Hepatocyte (in vitro differentiated cells): ENCODE results near the gene EMX1. TPM values are rescaled to one million over a fixed set of nuclear protein-coding genes. Genes with fewer than 3 reads are reported as not detected.

ENCODE experiments used
- DNase-seq: peaks from one replicate; pipeline ENCODE4 v3.0.0-alpha.2; 2016; ENCODE audit warnings: low spot score
- H2AFZ ChIP-seq: fragments of 200-600 bp; sonication (generic); 2 replicates; pipeline ENCODE4 v1.6.0; 2016; ENCODE audit warnings: antibody characterized with exemption, mild to moderate bottlenecking
- H3K27ac ChIP-seq: fragments of 200-600 bp; sonication (generic); 2 replicates; pipeline ENCODE4 v1.5.1; 2016; ENCODE audit warnings: mild to moderate bottlenecking
- H3K27me3 ChIP-seq: fragments of 200-600 bp; sonication (generic); 2 replicates; pipeline ENCODE4 v1.6.1; 2016
- H3K36me3 ChIP-seq: fragments of 200-600 bp; sonication (generic); replicated peaks from 2 replicates; pipeline ENCODE4 v1.5.1; 2016; ENCODE audit warnings: low read depth; ENCODE audit not compliant: insufficient read depth
- H3K4me1 ChIP-seq: fragments of 200-600 bp; sonication (generic); 2 replicates; pipeline ENCODE4 v1.5.1; 2016; ENCODE audit warnings: mild to moderate bottlenecking, moderate library complexity; ENCODE audit not compliant: insufficient read depth
- H3K4me2 ChIP-seq: fragments of 200-600 bp; sonication (generic); 2 replicates; pipeline ENCODE4 v1.6.0; 2016
- H3K4me3 ChIP-seq: fragments of 200-600 bp; sonication (generic); 2 replicates; pipeline ENCODE4 v1.5.1; 2016; ENCODE audit warnings: mild to moderate bottlenecking
- H3K79me2 ChIP-seq: fragments of 200-600 bp; sonication (generic); 2 replicates; pipeline ENCODE4 v1.6.0; 2017; ENCODE audit warnings: mild to moderate bottlenecking
- H3K9me2 ChIP-seq: fragments of 200-600 bp; sonication (generic); replicated peaks from 2 replicates; pipeline ENCODE4 v1.6.0; 2017; ENCODE audit warnings: mild to moderate bottlenecking; ENCODE audit not compliant: insufficient read depth
- H3K9me3 ChIP-seq: fragments of 200-600 bp; sonication (generic); 2 replicates; pipeline ENCODE4 v1.5.1; 2016; ENCODE audit warnings: low read depth, mild to moderate bottlenecking
- H4K20me1 ChIP-seq: fragments of 200-600 bp; sonication (generic); 2 replicates; pipeline ENCODE4 v1.6.0; 2016; ENCODE audit warnings: mild to moderate bottlenecking; ENCODE audit not compliant: insufficient read depth, poor library complexity, severe bottlenecking
- EZH2 ChIP-seq: fragments of 200-600 bp; sonication (generic); IDR thresholded peaks from 2 replicates; pipeline ENCODE4 v1.6.1; 2016; ENCODE audit warnings: antibody characterized with exemption, mild to moderate bottlenecking, borderline replicate concordance
- EZH2phosphoT487 ChIP-seq: fragments of 200-600 bp; sonication (generic); IDR thresholded peaks from one replicate; pipeline ENCODE4 v1.6.1; 2018; ENCODE audit warnings: antibody characterized with exemption, mild to moderate bottlenecking, low read depth, moderate library complexity; ENCODE audit not compliant: unreplicated experiment, severe bottlenecking
- WGBS: methylation state at CpG from one replicate; pipeline ENCODE4 v1.1.6; 2016; ENCODE audit warnings: low lambda C conversion rate; ENCODE audit errors: missing lambda C conversion rate; 5-methylcytosine and 5-hydroxymethylcytosine counted together
- polyA plus RNA-seq: library from polyadenylated mRNA; unstranded; fragments of >200 nt; fragmentation: Nextera tagmentation; extraction: Ambion mirVana; gene quantifications from 2 replicates; pipeline ENCODE4 v1.2.1, GENCODE V29; 2016
- total RNA-seq: library from RNA; depleted of rRNA; stranded (reverse); fragments of >200 nt; gene quantifications from 2 replicates; pipeline ENCODE4 v1.2.3, GENCODE V29; 2014
- TF ChIP-seq, protein P1 (sequence below): fragments of 200-600 bp; sonication (generic); IDR thresholded peaks from 2 replicates; pipeline ENCODE4 v1.5.1; 2016; ENCODE audit warnings: antibody characterized with exemption, mild to moderate bottlenecking; ENCODE audit not compliant: poor library complexity

Gene EMX1
- total and polyA plus RNA-seq, 2 experiments from 2014 or later = 0.34 to 1.2 TPM

DNA sequence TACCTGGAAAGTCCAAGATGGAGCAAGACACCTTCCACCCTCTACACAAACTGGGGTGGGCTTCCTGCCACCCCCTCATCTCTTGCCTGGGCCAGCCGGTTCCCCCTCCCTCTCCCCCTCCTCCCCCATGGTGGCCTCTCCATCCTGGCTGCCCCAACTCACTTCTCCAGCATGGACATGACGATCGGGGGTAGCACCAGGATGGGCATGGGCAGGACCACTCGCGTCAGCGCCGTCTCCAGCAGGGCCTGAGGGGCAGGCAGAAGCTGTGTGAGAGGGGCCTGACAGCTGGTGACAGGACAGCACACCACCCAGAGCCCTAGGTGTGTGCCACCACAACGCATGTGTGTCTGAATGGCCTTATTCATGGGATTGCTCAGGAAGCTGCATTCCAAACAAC is 51.0 kb downstream of the EMX1 start:
- no peak overlapping the region for H2AFZ ChIP-seq
- H3K27me3 ChIP-seq = no peaks in the 10 kb centered on the region
- no peak overlapping the region for H3K4me2 ChIP-seq
- TF ChIP-seq, protein P1, sequence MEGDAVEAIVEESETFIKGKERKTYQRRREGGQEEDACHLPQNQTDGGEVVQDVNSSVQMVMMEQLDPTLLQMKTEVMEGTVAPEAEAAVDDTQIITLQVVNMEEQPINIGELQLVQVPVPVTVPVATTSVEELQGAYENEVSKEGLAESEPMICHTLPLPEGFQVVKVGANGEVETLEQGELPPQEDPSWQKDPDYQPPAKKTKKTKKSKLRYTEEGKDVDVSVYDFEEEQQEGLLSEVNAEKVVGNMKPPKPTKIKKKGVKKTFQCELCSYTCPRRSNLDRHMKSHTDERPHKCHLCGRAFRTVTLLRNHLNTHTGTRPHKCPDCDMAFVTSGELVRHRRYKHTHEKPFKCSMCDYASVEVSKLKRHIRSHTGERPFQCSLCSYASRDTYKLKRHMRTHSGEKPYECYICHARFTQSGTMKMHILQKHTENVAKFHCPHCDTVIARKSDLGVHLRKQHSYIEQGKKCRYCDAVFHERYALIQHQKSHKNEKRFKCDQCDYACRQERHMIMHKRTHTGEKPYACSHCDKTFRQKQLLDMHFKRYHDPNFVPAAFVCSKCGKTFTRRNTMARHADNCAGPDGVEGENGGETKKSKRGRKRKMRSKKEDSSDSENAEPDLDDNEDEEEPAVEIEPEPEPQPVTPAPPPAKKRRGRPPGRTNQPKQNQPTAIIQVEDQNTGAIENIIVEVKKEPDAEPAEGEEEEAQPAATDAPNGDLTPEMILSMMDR = no peak
- TF ChIP-seq EZH2 = no peak
- no peak for TF ChIP-seq EZH2phosphoT487
- H3K79me2 ChIP-seq = no peaks in the 10 kb centered on the region
- WGBS = 92% methylated on average over 7 of the region's 8 CpGs
- H3K4me3 ChIP-seq = no peak overlapping the region
- no peaks in the 10 kb centered on the region for H3K9me3 ChIP-seq
- no peak for DNase-seq
- no peak overlapping the region for H3K27ac ChIP-seq
- no peaks in the 10 kb centered on the region for H4K20me1 ChIP-seq
- no peaks in the 10 kb centered on the region for H3K9me2 ChIP-seq
- H3K36me3 ChIP-seq = no peaks in the 10 kb centered on the region
- no peaks in the 10 kb centered on the region for H3K4me1 ChIP-seq

DNA sequence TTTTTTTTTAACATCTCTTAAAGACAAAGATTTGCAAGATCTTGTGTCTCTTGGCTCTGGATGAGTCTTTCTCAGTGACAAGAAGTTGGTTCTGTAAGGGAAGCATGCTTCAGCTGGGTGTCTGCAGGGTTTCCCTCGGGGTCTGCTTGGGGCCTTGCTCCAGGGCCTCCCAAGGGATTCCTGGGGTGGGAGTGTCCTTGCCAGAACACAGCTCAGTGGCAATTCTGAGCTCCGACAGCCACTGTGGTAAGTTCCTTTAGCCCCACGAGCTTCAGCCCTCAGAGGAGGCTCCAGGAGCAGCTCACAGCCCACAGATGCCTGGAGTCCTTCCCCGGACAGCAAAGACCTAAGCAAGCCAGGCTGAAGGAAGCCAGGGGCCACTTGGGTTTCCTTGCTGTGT is 52.4 kb downstream of the EMX1 start:
- 72% methylated on average over 4 of the region's 4 CpGs for WGBS

DNA sequence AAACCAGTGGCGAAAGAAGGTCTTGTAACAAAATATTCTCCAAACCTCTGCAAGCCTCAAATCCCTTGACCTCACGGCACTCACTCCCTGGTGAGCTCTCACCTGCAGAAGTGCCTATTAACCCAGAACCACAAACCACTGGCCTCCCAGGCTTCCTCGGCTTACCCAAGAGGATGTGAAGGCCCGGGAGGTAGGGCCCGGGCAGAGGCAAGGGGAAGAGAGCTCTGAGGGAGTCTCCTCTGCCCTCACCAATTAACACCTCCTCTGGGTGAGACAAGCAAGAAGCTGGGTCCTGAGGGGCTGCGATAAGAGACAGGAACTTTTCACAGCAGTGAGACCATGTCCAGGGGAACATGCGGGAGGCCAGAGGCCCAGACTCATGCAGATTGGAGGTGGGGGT is 53.7 kb downstream of the EMX1 start:
- H3K4me2 ChIP-seq = no peak overlapping the region
- no peak for DNase-seq
- no peaks in the 10 kb centered on the region for H4K20me1 ChIP-seq
- no peaks in the 10 kb centered on the region for H3K27me3 ChIP-seq
- no peaks in the 10 kb centered on the region for H3K4me1 ChIP-seq
- H3K36me3 ChIP-seq = no peaks in the 10 kb centered on the region
- 87% methylated on average over 7 of the region's 7 CpGs for WGBS
- TF ChIP-seq EZH2phosphoT487 = no peak
- no peaks in the 10 kb centered on the region for H3K9me3 ChIP-seq
- H3K9me2 ChIP-seq = no peaks in the 10 kb centered on the region
- no peak overlapping the region for H3K4me3 ChIP-seq
- H3K79me2 ChIP-seq = no peaks in the 10 kb centered on the region
- H3K27ac ChIP-seq = no peak overlapping the region
- no peak overlapping the region for H2AFZ ChIP-seq

More for the DNA sequence above, 52.4 kb downstream of the EMX1 start:
- Histone ChIP-seq H3K27me3 (no peaks in the 10 kb centered on the region), H3K27ac (no peak overlapping the region), H3K4me2 (no peak overlapping the region), H3K9me2 (no peaks in the 10 kb centered on the region), H3K4me3 (no peak overlapping the region), H3K9me3 (no peaks in the 10 kb centered on the region), H2AFZ (no peak overlapping the region), H3K36me3 (no peaks in the 10 kb centered on the region), H3K79me2 (no peaks in the 10 kb centered on the region), H3K4me1 (no peaks in the 10 kb centered on the region), H4K20me1 (no peaks in the 10 kb centered on the region)
- DNase-seq = no peak
- TF ChIP-seq EZH2phosphoT487 = no peak
- no peak for TF ChIP-seq EZH2
- TF ChIP-seq, protein P1 = no peak

DNA sequence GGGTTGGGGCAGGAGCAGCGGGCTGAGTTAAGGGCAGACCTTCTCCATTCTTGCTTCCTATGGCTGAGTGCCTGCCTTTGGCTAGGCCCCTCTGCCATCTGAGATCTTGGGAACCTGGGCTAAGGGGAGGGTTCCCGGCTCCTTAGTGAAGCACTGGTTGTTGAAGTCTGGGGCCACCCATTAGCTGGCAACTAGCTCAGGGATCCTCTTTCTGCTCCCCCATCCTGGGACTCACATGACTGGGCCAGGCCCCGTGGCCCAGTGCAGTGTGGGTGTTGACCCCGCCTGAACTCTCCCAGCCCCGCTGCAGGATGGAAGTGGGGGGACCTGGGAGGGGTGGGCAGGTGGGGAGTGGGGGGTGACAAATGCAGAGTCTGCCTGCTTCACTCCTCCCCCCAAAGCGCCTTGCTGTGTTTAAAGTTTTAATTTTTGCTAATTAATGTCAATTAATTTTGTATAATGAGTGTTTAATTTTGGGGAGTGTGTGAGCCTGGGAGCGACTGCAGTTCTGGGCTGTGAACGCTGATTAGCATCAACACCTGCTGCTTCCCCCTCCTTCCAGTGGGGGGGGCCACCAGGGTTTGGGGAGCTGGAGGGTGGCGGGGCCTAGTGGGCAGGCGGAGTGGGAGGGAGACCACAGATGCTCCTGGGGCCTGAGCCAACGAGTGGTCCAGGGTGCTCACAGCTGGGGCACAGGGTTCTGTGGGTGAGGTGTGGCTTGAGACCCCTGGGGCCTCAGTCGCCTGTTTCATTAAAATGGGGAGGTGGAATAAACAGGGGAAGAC is 55.2 kb downstream of the EMX1 start:
- no peaks in the 10 kb centered on the region for H4K20me1 ChIP-seq
- H2AFZ ChIP-seq = no peak overlapping the region
- no peaks in the 10 kb centered on the region for H3K36me3 ChIP-seq
- no peaks in the 10 kb centered on the region for H3K4me1 ChIP-seq
- H3K79me2 ChIP-seq = no peaks in the 10 kb centered on the region
- no peak overlapping the region for H3K4me3 ChIP-seq
- H3K4me2 ChIP-seq = no peak overlapping the region
- H3K27me3 ChIP-seq = no peaks in the 10 kb centered on the region
- WGBS = 92% methylated on average over 11 of the region's 12 CpGs
- no peaks in the 10 kb centered on the region for H3K9me2 ChIP-seq
- no peak for TF ChIP-seq EZH2
- no peak for DNase-seq
- no peaks in the 10 kb centered on the region for H3K9me3 ChIP-seq
- H3K27ac ChIP-seq = no peak overlapping the region
